ENCODE results near the gene CHTOP.

CHTOP gene

GRCh38 chr1:153610811-153611301 lies 23.0 kb upstream of the CHTOP start:
- H3K36me3 ChIP-seq (replicated peaks; ENCODE audit: low read depth, low read length) = no peaks in the 10 kb centered on the region

DNA sequence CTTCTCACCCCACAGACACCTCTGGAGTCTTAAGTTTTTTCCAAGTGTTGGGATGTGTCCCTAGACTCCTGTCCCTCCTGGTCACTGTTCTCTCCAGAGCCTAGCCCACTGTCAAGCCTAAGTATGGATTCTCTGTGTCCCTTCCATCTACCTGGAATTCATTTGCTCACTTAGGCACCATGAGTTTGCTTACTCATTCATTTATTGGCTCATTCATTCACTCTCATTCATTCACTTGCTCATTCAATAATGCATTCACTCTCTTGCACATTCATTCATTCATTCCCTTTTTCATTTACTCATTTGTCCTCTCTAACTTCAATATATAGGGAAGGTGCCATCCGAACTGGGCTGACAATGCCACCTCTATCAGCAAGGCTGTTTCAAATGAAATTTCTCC lies 22.5 kb upstream of the CHTOP start:
- no peak overlapping the region for H3K9ac ChIP-seq (ENCODE audit: low read length)
- no peaks in the 10 kb centered on the region for H4K20me1 ChIP-seq (ENCODE audit: insufficient read depth, low read length)
- TF ChIP-seq CTCF (IDR thresholded peaks at IDR 0.05; ENCODE audit: low read depth, low read length) = no peak
- TF ChIP-seq EZH2phosphoT487 (IDR thresholded peaks at IDR 0.05; ENCODE audit: low read depth) = no peak
- no peak overlapping the region for H2AFZ ChIP-seq (ENCODE audit: low read depth, low read length)
- peaks cover 26% of the 10 kb centered on the region for H3K4me1 ChIP-seq (ENCODE audit: low read length)
- H3K27me3 ChIP-seq (ENCODE audit: low read depth, low read length) = no peaks in the 10 kb centered on the region
- H3K4me2 ChIP-seq (ENCODE audit: low read length) = no peak overlapping the region
- H3K79me2 ChIP-seq (ENCODE audit: low read length) = no peaks in the 10 kb centered on the region
- no peaks in the 10 kb centered on the region for H3K9me3 ChIP-seq (ENCODE audit: insufficient read depth, low read length)
- H3K36me3 ChIP-seq (replicated peaks; ENCODE audit: low read depth, low read length) = no peaks in the 10 kb centered on the region
- no peak overlapping the region for H3K4me3 ChIP-seq (ENCODE audit: low read length)
- no peak overlapping the region for H3K27ac ChIP-seq (ENCODE audit: low read length)

More at GRCh38 chr1:153610811-153611301, 23.0 kb upstream of the CHTOP start:
- H4K20me1 ChIP-seq (ENCODE audit: insufficient read depth, low read length) = no peaks in the 10 kb centered on the region
- no peak overlapping the region for H3K27ac ChIP-seq (ENCODE audit: low read length)
- no peaks in the 10 kb centered on the region for H3K27me3 ChIP-seq (ENCODE audit: low read depth, low read length)
- no peak for TF ChIP-seq EZH2phosphoT487 (IDR thresholded peaks at IDR 0.05; ENCODE audit: low read depth)
- TF ChIP-seq CTCF (IDR thresholded peaks at IDR 0.05; ENCODE audit: low read depth, low read length) = no peak
- no peak overlapping the region for H3K4me3 ChIP-seq (ENCODE audit: low read length)
- peaks cover 26% of the 10 kb centered on the region for H3K4me1 ChIP-seq (ENCODE audit: low read length)
- no peak overlapping the region for H3K9ac ChIP-seq (ENCODE audit: low read length)
- no peaks in the 10 kb centered on the region for H3K79me2 ChIP-seq (ENCODE audit: low read length)
- no peak overlapping the region for H3K4me2 ChIP-seq (ENCODE audit: low read length)
- H2AFZ ChIP-seq (ENCODE audit: low read depth, low read length) = no peak overlapping the region
- H3K9me3 ChIP-seq (ENCODE audit: insufficient read depth, low read length) = no peaks in the 10 kb centered on the region

- Histone ChIP-seq H3K4me1 (ENCODE audit: low read length) (peaks cover 26% of the 10 kb centered on the region), H3K4me2 (ENCODE audit: low read length) (no peak overlapping the region)
Measured at GRCh38 chr1:153612111-153612754, 21.6 kb upstream of the CHTOP start.

More at GRCh38 chr1:153612111-153612754, 21.6 kb upstream of the CHTOP start:
- no peaks in the 10 kb centered on the region for H3K79me2 ChIP-seq (ENCODE audit: low read length)
- H4K20me1 ChIP-seq (ENCODE audit: insufficient read depth, low read length) = no peaks in the 10 kb centered on the region
- H3K9ac ChIP-seq (ENCODE audit: low read length) = no peak overlapping the region
- H2AFZ ChIP-seq (ENCODE audit: low read depth, low read length) = no peak overlapping the region
- TF ChIP-seq EZH2phosphoT487 (IDR thresholded peaks at IDR 0.05; ENCODE audit: low read depth) = no peak
- TF ChIP-seq CTCF (IDR thresholded peaks at IDR 0.05; ENCODE audit: low read depth, low read length) = no peak
- H3K4me3 ChIP-seq (ENCODE audit: low read length) = no peak overlapping the region
- no peaks in the 10 kb centered on the region for H3K9me3 ChIP-seq (ENCODE audit: insufficient read depth, low read length)
- no peaks in the 10 kb centered on the region for H3K27me3 ChIP-seq (ENCODE audit: low read depth, low read length)
- no peaks in the 10 kb centered on the region for H3K36me3 ChIP-seq (replicated peaks; ENCODE audit: low read depth, low read length)
- H3K27ac ChIP-seq (ENCODE audit: low read length) = no peak overlapping the region
